ENCODE results near the gene LHFPL6.

DNA sequence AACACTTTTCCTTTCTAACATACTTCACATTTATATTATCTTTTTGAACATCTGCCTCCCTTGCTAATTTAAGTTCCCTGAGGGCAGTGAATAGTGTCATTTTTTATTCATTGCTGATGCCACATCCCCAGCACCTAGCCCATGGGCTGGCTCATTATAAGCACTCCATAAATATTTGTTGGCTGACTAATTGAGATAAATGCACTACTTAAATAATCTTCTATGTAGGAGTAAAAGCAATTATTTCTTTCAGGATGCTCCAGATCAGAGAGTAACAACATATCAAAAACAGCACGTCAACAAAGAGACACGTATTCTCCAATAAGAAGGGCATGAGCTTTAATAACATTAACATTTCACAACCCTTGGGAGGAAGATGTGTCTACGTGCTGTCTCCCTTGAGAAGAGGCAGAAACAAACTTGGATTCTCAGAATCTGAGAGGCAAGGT, 228.2 kb downstream of the LHFPL6 start:
- no peak for TF ChIP-seq EZH2 (IDR thresholded peaks at IDR 0.05; ENCODE audit: insufficient read depth, poor library complexity, severe bottlenecking)
- 0 out of 2 replicates have a peak, but pooled peaks have one; percentile 3 for TF ChIP-seq EZH2phosphoT487 (IDR thresholded peaks at IDR 0.05; ENCODE audit: insufficient read depth, low read depth)

Measured in GM23248 (cell line).